ENCODE measurements around the gene WDPCP. TPM values are rescaled to one million over a fixed set of nuclear protein-coding genes. Genes with fewer than 3 reads are reported as not detected.
A peak's percentile ranks its signal among the peaks of the same experiment; 100 is the strongest.
"Not testable (repeated sequence)": the region's sequence is repeated elsewhere in the genome, so short reads cannot be mapped to it uniquely, and the experiment has no call there.

Gene WDPCP
- total RNA-seq, 1 experiment from 2014 or later: 3.7 TPM

- DNase-seq (ENCODE audit: low spot score): no peak
Observed at GRCh38 chr2:63118821-63119220, 469.5 kb downstream of the WDPCP start.

- DNase-seq (ENCODE audit: low spot score): no peak
Observed at GRCh38 chr2:63104482-63104881, 483.8 kb downstream of the WDPCP start.

GRCh38 chr2:63101954-63102353 lies 486.3 kb downstream of the WDPCP start:
- DNase-seq (ENCODE audit: low spot score): no peak

- no peak for DNase-seq (ENCODE audit: low spot score)
Observed at GRCh38 chr2:63099032-63099431, 489.2 kb downstream of the WDPCP start.

DNA sequence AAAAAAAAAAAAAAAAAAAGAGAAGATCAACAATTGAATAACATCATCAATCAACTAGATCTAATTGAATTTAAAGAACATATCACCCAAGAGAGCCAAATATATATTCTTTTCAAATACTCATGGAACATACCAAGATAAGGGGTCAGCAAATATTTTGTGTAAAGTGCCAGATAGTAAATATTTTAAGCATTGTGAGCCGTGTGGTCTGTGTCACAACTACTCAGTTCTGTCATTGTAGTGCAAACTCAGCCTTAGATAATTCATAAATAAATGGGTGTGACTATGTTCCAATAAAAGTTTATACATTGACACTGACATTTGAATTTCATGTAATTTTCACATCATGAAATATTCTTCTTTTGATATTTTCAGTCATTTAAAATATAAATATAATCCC lies 491.8 kb downstream of the WDPCP start:
- DNase-seq (ENCODE audit: low spot score): no peak

GRCh38 chr2:63093502-63093901 lies 494.8 kb downstream of the WDPCP start:
- DNase-seq (ENCODE audit: low spot score): no peak

DNA sequence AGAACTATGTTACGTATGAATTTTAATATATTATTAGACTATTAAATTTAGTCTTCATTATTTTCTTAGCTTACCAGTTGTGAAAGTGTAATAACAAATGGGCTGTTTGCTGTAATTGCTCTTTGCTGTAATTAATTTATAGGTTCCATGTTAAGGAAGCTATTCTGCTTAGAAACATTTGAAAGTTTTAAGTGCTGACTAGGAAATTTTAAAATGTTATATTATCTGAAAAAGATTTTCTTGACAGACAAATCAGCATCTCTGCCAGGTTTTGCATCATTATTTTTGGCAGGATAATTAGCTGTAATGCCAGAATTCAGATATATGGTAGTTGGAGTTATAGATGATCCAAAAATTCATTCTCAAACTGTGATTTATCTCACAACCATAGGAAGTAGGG lies 495.4 kb downstream of the WDPCP start:
- no peak for DNase-seq (ENCODE audit: low spot score)

DNA sequence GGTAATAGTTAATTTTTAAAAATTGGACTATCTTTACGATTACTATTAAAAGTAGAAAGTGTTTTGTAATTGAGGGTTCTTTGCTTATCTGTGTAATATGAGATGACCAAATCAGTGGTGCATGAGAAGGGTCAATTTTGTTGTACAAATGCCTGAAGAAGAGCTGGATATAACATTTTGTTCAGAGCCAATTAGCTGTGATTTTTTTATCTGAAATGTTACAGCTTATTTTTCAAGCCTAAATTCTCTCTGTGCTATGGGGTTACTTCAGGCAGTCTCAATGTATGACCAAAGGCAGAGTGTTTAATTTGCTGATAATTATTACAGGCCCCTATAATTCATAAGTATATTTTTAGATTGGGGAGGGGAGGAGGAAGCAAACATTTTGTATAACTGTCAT lies 495.9 kb downstream of the WDPCP start:
- no peak for DNase-seq (ENCODE audit: low spot score)

- DNase-seq (ENCODE audit: low spot score): no peak
Observed at GRCh38 chr2:63086687-63087086, 501.6 kb downstream of the WDPCP start.

DNA sequence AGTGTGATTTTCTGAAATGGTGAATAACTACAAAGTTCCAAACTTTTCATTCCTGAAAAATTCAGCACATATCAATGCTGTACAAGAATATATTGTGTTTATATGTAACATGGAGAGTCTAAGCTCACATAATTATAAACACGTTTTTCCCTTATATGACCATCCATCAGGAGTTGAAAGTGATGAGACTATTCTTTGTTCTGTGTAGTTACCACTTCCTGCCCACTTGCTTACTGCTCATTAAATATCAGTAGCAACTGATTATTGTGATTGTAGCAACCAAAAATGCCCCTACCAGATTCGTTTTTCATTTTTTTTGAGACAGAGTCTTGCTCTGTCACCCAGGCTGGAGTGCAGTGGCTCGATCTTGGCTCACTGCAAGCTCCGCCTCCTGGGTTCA lies 506.9 kb downstream of the WDPCP start:
- no peak for DNase-seq (ENCODE audit: low spot score)

DNA sequence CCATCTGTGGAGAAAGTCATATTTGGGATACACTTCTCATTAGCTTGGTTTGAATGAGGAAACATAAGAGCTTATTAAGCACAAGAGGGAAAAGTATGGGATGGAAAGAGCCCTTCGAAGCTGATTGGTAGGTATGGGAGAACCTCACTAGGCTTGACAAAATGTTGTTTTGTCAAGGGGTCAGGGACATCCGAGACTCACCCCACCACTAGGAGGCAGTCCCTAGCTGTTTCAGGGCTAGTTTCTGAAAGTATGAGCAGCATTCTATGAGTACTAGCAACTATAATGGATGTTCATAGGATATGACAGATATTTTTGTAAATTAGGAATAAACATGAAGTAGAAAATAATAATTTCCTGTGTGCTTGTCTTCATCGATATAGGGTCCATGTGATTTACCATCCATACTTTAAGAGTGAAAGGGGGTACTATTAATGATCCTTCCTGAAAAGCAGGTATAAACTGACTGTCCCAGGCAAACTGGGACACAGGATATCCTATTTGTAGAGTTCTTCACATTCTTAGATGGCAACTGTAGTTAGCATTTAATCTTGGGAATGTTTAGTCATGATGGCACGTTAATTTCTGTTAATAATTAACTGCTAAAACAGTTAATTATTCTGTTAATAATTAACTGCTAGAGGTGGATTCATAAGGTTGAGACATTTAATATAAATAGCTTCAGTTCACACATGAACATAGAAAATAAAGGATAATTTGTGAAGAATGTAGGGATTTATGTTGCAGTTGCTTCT lies 509.2 kb downstream of the WDPCP start:
- DNase-seq (ENCODE audit: low spot score): peak; percentile 12

DNA sequence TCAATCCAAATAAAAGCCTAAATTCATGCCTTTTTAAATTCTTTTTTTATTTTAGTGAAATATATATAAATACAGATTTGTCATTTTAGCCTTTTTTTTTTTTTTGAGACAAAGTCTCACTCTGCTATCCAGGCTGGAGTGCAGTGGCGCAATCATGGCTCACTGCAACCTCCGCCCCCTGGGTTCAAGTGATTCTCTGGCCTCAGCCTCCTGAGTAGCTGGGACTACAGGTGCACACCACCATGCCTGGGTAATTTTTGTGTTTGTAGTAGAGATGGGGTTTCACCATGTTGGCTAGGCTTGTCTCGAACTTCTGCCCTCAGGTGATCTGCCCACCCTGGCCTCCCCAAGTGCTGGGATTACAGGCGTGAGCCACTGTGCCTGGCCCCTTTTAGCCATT lies 513.9 kb downstream of the WDPCP start:
- not testable (repeated sequence) for DNase-seq (ENCODE audit: low spot score)

GRCh38 chr2:63073994-63074393 lies 514.3 kb downstream of the WDPCP start:
- DNase-seq (ENCODE audit: low spot score): no peak

DNA sequence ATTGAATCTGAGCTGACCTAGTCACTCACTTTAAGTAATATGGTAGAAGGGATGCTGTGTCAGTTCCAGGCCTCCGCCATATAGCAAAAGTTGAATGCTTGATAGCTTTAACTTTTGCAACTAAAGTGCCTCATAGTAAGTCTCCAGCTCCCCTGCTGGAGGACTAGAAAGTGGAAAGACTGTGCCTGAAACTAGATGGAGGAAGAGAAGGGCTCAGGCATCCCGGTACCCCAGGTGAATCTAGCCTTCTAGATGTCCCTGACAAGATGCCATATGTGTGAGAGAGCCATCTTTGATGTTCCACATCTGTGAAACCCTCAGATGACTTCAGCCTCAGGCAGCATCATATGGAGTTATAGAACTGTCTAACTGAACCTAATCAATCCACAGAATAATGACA lies 516.6 kb downstream of the WDPCP start:
- no peak for DNase-seq (ENCODE audit: low spot score)

Other genes starting within 250 kb of the WDPCP start
- 309 and 407 TPM in 2 replicates for gene MDH1, start 486 bp upstream of the WDPCP start, total RNA-seq (2014; rRNA removed; shearing (Covaris generic))

All from H4 (cell line).